Tibial nerve (tissue), 4 donors: ENCODE data around the gene ATAT1. TPM values are rescaled to one million over a fixed set of nuclear protein-coding genes. Genes with fewer than 3 reads are reported as not detected.
"Not testable (repeated sequence)": the region's sequence is repeated elsewhere in the genome, so short reads cannot be mapped to it uniquely, and the experiment has no call there.

Source experiments
- DNase-seq, 2 donors: peaks; one replicate each; pipeline ENCODE4 v3.0.0-alpha.2; 2019; ENCODE audit warnings: low spot score in 2 of 2
- H3K27ac ChIP-seq, 4 donors: fragments of 200-600 bp; sonication (generic) in 3 of 4; one replicate each; pipeline ENCODE4 v1.5.1; 2017 to 2019; ENCODE audit warnings: mild to moderate bottlenecking in 1 of 4
- H3K27me3 ChIP-seq, 2 donors: fragments of 200-600 bp; sonication (generic) in 1 of 2; one replicate each; pipeline versions ENCODE4 v1.5.1 to v1.6.0; 2017 to 2019
- H3K36me3 ChIP-seq, 3 donors: fragments of 200-600 bp; sonication (generic); one replicate each; pipeline ENCODE4 v1.5.1; 2018 to 2019
- H3K4me1 ChIP-seq, 4 donors: fragments of 200-600 bp; sonication (generic) in 3 of 4; one replicate each; pipeline ENCODE4 v1.5.1; 2017 to 2019
- H3K4me3 ChIP-seq, 4 donors: fragments of 200-600 bp; sonication (generic) in 3 of 4; one replicate each; pipeline ENCODE4 v1.5.1; 2017 to 2019; ENCODE audit warnings: mild to moderate bottlenecking in 1 of 4, moderate library complexity in 1 of 4
- H3K9me3 ChIP-seq, 4 donors: fragments of 200-600 bp; sonication (generic) in 3 of 4; one replicate each; pipeline ENCODE4 v1.5.1; 2017 to 2019
- EP300 ChIP-seq, 2 donors: sonication (generic); formaldehyde crosslinking; IDR thresholded peaks; one replicate each; pipeline ENCODE4 v1.6.1; 2017; ENCODE audit warnings: antibody characterized with exemption in 2 of 2, mild to moderate bottlenecking in 1 of 2
- POLR2A ChIP-seq, 2 donors: fragments of 450-650 bp; IDR thresholded peaks; one replicate each; pipeline ENCODE4 v1.6.1; 2017; ENCODE audit warnings: antibody characterized with exemption in 2 of 2, mild to moderate bottlenecking in 2 of 2, moderate library complexity in 2 of 2
- WGBS, 2 donors: methylation state at CpG; one replicate each; pipeline ENCODE4 v1.1.5; 2018; 5-methylcytosine and 5-hydroxymethylcytosine counted together
- total RNA-seq, 4 donors: library from RNA; depleted of rRNA; stranded (reverse); fragments of >200 nt; gene quantifications; one replicate each; pipeline ENCODE4 v1.1.0, GENCODE V29; 2016
- TF ChIP-seq, protein P1 (sequence below), 5 experiments: fragments of 200-600 bp in 3 of 5; fragments of 450-650 bp in 2 of 5; sonication (generic) in 3 of 5; IDR thresholded peaks; one replicate each; pipeline ENCODE4 v1.5.1; 2016 to 2019; ENCODE audit warnings: antibody characterized with exemption in 5 of 5, mild to moderate bottlenecking in 3 of 5, moderate library complexity in 2 of 5

The ATAT1 gene
- total RNA-seq, 4 donors from 2014 or later, result 5.5 to 18.0 (median 7.7) TPM

GRCh38 chr6:30591008-30591407 lies 35.7 kb upstream of the ATAT1 start:
- no peak for DNase-seq
- H3K9me3 ChIP-seq, result no peaks in the 10 kb centered on the region
- peaks cover 0 to 92% (median 20%) of the 10 kb centered on the region in 3 donors for H3K36me3 ChIP-seq
- TF ChIP-seq POLR2A (IDR thresholded peaks at IDR 0.05) (no peak), EP300 (IDR thresholded peaks at IDR 0.05) (no peak)
- TF ChIP-seq, protein P1, sequence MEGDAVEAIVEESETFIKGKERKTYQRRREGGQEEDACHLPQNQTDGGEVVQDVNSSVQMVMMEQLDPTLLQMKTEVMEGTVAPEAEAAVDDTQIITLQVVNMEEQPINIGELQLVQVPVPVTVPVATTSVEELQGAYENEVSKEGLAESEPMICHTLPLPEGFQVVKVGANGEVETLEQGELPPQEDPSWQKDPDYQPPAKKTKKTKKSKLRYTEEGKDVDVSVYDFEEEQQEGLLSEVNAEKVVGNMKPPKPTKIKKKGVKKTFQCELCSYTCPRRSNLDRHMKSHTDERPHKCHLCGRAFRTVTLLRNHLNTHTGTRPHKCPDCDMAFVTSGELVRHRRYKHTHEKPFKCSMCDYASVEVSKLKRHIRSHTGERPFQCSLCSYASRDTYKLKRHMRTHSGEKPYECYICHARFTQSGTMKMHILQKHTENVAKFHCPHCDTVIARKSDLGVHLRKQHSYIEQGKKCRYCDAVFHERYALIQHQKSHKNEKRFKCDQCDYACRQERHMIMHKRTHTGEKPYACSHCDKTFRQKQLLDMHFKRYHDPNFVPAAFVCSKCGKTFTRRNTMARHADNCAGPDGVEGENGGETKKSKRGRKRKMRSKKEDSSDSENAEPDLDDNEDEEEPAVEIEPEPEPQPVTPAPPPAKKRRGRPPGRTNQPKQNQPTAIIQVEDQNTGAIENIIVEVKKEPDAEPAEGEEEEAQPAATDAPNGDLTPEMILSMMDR (IDR thresholded peaks at IDR 0.05), result no peak
- H3K4me1 ChIP-seq, result no peaks in the 10 kb centered on the region
- H3K4me3 ChIP-seq, result no peak overlapping the region
- no peaks in the 10 kb centered on the region for H3K27me3 ChIP-seq
- H3K27ac ChIP-seq, result no peak overlapping the region
- WGBS, 2 donors, result 62 to 65% methylated on average over 1 of the region's 1 CpG

GRCh38 chr6:30592287-30592686 lies 34.4 kb upstream of the ATAT1 start:
- H3K27ac ChIP-seq, result no peak overlapping the region
- TF ChIP-seq EP300 (IDR thresholded peaks at IDR 0.05), result no peak
- TF ChIP-seq, protein P1 (IDR thresholded peaks at IDR 0.05), result no peak
- no peak for TF ChIP-seq POLR2A (IDR thresholded peaks at IDR 0.05)
- H3K27me3 ChIP-seq, result no peaks in the 10 kb centered on the region
- H3K4me3 ChIP-seq, result no peak overlapping the region
- H3K9me3 ChIP-seq, result no peaks in the 10 kb centered on the region
- WGBS, 2 donors, result 95 to 100% methylated on average over 1 of the region's 1 CpG
- H3K4me1 ChIP-seq, result no peaks in the 10 kb centered on the region
- no peak for DNase-seq
- H3K36me3 ChIP-seq, result peaks cover 0 to 84% (median 9%) of the 10 kb centered on the region in 3 donors

DNA sequence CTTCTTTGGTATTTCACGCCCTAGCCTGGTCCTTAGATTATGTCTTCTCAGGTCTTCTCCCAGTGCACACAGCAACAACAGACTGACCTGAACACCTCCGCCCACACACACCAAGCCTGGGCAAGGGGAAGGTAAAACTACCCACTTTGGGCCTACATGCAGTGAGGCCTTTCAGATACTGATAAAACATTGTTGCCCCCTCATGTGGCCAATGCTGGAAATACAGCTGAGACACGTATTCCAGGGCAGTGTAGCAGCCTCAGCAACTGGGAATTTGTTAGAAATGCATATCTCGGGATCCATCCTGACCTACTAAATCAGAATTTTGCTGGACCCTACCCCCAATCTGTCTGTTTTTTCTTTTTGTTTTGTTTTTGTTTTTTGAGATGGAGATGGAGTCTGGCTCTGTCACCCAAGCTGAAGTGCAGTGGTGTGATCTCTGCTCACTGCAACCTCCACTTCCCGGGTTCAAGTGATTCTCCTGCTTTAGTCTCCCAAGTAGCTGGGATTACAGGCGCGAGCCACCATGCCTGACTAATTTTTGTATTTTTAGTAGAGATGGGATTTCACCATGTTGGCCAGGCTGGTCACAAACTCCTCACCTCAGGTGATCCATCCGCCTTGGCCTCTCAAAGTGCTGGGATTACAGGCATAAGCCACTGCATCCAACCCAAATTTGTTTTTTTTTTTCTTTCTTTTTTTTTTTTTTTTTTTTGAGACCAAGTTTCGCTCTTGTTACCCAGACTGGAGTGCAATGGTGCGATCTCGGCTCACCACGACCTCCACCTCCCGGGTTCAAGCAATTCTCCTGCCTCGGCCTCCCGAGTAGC lies 29.1 kb upstream of the ATAT1 start:
- WGBS, 2 donors, result 73 to 79% methylated on average over 15 of the region's 15 CpGs
- DNase-seq, result peak; percentile 81 to 98
- H3K27me3 ChIP-seq, H3K9me3 ChIP-seq, H3K27ac ChIP-seq, H3K4me3 ChIP-seq, H3K4me1 ChIP-seq: not testable (repeated sequence)
- H3K36me3 ChIP-seq, result peaks cover 2 to 63% (median 14%) of the 10 kb centered on the region in 3 donors
- TF ChIP-seq, protein P1 (IDR thresholded peaks at IDR 0.05), result peak; percentile 67 to 80 (median 76)

GRCh38 chr6:30598912-30599624 lies 27.6 kb upstream of the ATAT1 start:
- TF ChIP-seq POLR2A (IDR thresholded peaks at IDR 0.05) (no peak), EP300 (IDR thresholded peaks at IDR 0.05) (no peak)
- TF ChIP-seq, protein P1 (IDR thresholded peaks at IDR 0.05), result no peak
- WGBS, 2 donors, result 72 to 75% methylated on average over 12 of the region's 12 CpGs
- peaks cover 12 to 67% (median 28%) of the 10 kb centered on the region in 3 donors for H3K36me3 ChIP-seq
- H3K4me1 ChIP-seq, result no peaks in the 10 kb centered on the region
- DNase-seq, result no peak
- no peaks in the 10 kb centered on the region for H3K27me3 ChIP-seq
- no peak overlapping the region for H3K27ac ChIP-seq
- no peaks in the 10 kb centered on the region for H3K9me3 ChIP-seq
- no peak overlapping the region for H3K4me3 ChIP-seq
